Mucosa of stomach (tissue), 1 donor: ENCODE measurements around the gene CYP46A1.

ENCODE experiments used
- H3K27me3 ChIP-seq: one replicate; pipeline ENCODE4 v1.7.0; 2013; ENCODE audit warnings: mild to moderate bottlenecking, low read length; ENCODE audit not compliant: control insufficient read depth, insufficient read depth
- H3K36me3 ChIP-seq: one replicate; pipeline ENCODE4 v1.7.0; 2013; ENCODE audit warnings: low read length; ENCODE audit not compliant: control insufficient read depth, insufficient read depth
- H3K4me1 ChIP-seq: one replicate; pipeline ENCODE4 v1.7.0; 2013; ENCODE audit warnings: mild to moderate bottlenecking, low read length; ENCODE audit not compliant: control insufficient read depth, insufficient read depth
- H3K4me3 ChIP-seq: one replicate; pipeline ENCODE4 v1.7.0; 2013; ENCODE audit warnings: low read length
- H3K9ac ChIP-seq: one replicate; pipeline ENCODE4 v1.7.0; 2013; ENCODE audit warnings: mild to moderate bottlenecking, low read length, moderate library complexity
- H3K9me3 ChIP-seq: one replicate; pipeline ENCODE4 v1.7.0; 2013; ENCODE audit warnings: mild to moderate bottlenecking, low read length, moderate library complexity; ENCODE audit not compliant: control insufficient read depth
- donor health status: Pancreatic carcinoma.

Gene CYP46A1

DNA sequence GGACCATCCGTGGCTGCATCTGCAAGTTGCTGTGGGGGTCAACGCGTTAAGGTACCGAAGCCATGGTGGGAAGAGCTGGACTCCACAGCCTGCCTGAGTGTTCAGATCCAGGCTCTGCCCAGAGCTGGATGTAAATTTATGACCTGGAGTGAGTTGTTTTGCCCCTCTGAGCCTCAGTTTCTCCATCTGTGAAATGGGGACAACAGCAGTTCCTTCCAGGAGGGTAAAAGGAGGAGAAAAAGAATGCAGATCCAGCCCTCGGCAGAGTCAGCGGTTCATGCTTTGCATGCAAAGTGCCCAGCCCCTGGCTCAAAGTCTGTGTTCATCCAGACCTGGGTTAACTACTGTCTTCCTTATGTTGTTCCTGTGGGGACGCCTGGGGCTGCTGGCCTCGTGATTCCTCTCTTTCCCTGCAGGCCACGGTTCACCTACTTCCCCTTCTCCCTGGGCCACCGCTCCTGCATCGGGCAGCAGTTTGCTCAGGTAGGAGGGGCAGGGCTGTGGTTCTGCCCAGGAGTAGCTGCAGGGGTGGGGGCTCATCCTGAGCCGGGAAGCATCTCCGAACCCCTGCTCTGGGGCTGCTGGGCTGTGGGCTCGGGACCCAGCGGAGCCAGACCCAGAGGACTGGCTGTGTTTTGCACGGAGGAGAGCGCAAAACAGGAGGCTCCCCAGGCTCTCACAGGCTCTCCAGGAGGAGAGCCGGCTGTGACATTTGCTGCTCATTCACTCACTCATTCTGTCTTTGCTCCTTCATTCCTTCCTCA lies 41.9 kb downstream of the CYP46A1 start:
- H3K9ac ChIP-seq = no peak overlapping the region
- H3K27me3 ChIP-seq = peaks cover 13% of the 10 kb centered on the region
- H3K36me3 ChIP-seq = no peaks in the 10 kb centered on the region
- no peaks in the 10 kb centered on the region for H3K9me3 ChIP-seq
- no peak overlapping the region for H3K4me3 ChIP-seq
- H3K4me1 ChIP-seq = peaks cover 13% of the 10 kb centered on the region

DNA sequence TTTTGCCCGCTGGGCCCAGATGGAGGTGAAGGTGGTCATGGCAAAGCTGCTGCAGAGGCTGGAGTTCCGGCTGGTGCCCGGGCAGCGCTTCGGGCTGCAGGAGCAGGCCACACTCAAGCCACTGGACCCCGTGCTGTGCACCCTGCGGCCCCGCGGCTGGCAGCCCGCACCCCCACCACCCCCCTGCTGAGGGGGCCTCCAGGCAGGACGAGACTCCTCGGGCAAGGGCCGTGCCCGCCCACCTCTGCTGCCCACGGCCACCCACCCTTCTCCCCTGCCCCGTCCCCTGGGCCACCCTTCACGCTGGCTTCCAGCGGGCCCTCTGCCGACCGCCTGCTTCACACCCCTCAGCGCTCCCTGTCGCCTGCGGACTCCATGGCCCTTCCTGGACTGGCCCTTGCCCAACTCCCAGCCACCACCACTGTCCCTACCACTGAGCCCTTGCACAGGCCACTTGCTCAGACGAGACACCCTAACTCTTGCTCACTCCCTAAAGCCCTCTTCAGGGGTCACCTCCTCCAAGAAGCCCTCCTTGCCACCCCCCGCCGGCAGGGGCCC lies 42.5 kb downstream of the CYP46A1 start:
- Histone ChIP-seq H3K9ac (no peak overlapping the region), H3K9me3 (no peaks in the 10 kb centered on the region), H3K4me3 (no peak overlapping the region), H3K36me3 (no peaks in the 10 kb centered on the region), H3K4me1 (peaks cover 13% of the 10 kb centered on the region), H3K27me3 (peaks cover 19% of the 10 kb centered on the region)

DNA sequence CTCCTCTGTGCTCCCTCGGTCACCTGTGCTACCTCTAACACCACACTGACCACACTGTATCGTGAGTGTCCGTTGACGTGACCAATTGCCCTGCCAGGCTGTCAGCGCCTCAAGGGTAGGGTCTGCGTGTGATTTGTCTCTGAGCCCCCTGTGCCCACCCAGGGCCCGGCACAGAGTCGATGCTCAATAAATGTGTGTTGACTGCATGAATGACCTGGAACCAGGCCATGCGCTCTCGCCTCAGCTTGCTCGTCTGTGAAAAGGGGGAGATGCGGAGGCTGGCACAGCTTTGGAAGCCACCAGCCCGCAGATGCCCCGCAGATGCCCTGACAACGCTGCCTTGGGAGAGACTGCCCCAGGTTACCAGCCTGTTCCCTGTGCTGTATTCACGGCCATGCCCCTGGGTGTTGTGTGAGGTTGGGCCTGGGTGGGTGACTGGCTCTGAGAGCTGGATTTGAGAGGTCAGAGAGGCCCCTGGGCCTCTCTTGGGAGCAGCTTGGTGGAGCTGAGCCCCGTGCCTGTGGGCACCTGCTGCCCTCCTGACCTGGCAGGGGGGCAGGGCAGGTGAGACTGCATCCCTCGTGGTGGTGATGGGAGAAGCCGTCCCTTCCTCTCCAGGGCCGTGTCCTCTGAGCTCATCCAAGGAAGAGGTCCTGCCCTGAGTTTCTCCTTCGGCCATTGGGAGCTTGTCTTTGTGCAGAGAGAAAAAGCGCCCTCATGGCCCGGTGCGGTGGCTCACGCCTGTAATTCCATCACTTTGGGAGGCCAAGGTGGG lies 43.2 kb downstream of the CYP46A1 start:
- Histone ChIP-seq H3K9me3 (no peaks in the 10 kb centered on the region), H3K27me3 (peaks cover 19% of the 10 kb centered on the region), H3K4me3 (no peak overlapping the region), H3K36me3 (no peaks in the 10 kb centered on the region), H3K4me1 (peaks cover 13% of the 10 kb centered on the region), H3K9ac (no peak overlapping the region)

DNA sequence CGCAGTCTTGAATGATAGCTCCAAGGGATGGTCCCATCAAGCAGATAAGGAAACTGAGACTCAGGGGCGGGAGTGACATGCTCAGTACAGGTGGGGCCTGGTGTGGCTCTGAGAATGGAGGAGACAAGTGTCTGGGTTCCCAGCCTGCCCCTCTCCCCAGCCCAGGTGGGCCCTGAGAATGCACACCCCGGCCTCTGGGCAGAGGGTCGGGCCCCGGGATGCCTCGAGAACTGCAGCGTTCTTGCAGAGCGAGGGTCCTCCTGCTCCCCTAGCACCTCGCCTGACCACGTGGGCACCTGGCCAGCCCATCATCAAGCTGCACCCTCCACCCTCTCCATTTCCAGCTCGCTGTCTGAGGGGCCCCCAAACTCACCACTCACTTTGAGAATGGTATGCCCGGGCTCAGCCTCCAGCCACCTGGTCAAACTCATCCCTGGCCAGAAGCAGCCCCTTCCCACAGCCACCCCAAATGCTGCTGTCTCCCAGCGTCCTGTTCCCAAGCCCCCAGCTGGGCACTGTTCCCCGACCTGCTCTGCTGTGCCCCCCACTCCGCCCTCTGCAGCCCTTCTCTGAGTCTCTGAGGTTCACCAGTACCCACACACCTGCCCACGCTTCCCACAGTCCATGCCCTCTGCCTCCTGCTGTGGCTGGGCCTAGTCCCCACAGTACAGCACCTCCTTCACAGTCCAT lies 44.3 kb downstream of the CYP46A1 start:
- Histone ChIP-seq H3K4me3 (no peak overlapping the region), H3K27me3 (peaks cover 19% of the 10 kb centered on the region), H3K9ac (no peak overlapping the region), H3K4me1 (peaks cover 13% of the 10 kb centered on the region), H3K9me3 (no peaks in the 10 kb centered on the region), H3K36me3 (no peaks in the 10 kb centered on the region)

DNA sequence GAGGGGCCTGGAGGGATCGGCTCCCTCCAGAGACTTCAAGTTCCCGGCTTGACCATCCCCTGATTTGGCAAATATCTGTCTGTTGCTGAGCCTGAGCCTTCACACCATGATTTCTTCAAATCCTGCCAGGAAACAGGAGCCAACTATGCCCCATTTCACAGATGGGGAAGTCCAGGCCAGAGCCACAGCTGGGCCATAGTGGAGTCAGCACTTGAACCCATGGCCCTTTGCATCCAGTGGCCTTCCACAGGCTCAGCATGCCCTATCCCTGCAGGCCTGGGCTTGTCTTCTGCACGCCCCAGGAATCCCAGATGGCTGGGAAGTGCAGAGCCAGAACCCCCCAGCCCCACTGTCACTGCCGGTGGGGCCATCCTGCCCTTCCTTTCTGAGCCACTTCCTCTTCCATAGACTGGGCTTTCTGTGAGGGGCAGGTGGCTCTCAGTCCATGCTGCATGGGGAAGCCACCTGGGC lies 44.9 kb downstream of the CYP46A1 start:
- no peak overlapping the region for H3K4me3 ChIP-seq
- H3K9ac ChIP-seq = no peak overlapping the region
- peaks cover 19% of the 10 kb centered on the region for H3K27me3 ChIP-seq
- H3K4me1 ChIP-seq = peaks cover 13% of the 10 kb centered on the region
- no peaks in the 10 kb centered on the region for H3K9me3 ChIP-seq
- H3K36me3 ChIP-seq = no peaks in the 10 kb centered on the region

DNA sequence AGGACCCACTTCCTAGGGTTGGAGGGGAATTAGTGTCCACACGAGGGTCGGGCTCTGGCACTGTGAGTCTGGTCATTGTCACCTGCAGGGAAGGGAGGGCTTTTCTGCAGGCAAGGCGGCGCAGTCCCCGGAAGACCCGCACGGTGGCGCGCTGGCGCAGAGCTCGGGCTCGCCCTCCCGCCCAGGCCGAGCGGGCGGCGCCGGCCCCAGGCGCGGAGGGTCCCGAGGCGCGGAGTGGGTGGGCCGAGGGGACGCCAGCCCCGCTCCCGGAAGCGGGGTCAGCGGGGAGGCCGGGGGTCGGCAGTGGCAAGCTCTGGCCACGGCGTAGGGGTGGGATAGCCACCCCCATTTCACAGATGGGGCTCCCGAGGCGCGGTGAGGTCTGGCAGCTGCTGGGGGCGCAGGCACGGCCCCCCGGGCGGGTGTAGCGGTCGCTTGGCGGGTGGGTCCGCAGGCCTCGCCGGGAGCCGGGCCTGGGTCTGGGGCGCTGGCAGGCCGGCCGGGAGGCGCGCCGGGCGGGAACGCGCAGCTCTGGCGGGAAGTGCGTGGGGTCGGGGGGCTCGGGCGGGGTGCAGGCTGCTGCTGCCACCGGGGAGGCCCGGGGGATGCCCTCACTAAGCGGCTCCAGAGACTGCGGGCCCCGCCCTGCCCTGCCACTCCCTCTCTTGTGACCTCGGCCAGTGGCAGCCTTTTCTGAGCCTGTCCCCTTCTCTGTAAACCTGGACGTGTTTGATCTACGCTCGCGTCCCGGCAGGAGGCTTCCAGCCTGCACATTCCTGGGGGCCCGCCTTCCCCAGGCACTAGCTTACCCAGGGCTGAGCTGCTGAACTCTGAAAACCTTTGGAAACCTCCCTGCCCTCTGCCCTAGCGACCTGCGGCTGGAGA lies 46.1 kb downstream of the CYP46A1 start:
- Histone ChIP-seq H3K36me3 (no peaks in the 10 kb centered on the region), H3K9me3 (no peaks in the 10 kb centered on the region), H3K9ac (peak overlapping the region; percentile 34), H3K4me1 (peaks cover 13% of the 10 kb centered on the region), H3K4me3 (peak overlapping the region; percentile 19), H3K27me3 (peaks cover 26% of the 10 kb centered on the region)

DNA sequence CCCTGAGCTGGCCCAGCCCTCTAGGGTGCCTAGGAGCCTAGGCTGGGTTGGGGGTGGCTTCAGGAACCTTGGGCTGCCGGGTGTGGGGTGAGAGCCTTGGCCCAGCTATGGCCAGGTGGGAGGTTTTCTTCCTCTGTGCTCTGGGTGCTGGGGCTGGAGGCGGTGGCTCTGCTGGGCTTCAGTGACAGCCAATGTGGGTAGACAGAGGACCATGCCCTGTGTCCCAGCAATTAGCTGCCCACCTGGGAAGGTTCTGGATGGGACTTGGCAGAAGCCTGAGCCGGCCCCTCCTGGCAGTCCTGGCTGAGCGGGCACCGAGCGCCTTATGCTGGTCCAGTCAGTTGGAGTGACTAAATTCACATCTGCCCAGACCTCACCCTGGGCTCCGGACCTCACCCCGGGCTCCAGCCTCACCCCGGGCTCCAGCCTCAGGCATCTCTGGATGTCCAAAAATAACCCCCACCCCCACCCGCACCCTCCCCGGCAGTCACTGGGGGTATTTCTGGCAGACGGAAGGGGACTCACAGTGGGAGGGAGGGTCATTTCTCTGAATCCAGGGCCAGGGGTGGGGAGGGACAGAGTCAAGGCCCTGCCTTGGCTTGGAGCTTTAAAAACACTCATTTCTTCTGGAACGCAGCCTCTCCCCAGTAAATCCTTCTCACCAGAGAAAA lies 46.9 kb downstream of the CYP46A1 start:
- Histone ChIP-seq H3K36me3 (no peaks in the 10 kb centered on the region), H3K4me1 (peaks cover 13% of the 10 kb centered on the region), H3K9ac (no peak overlapping the region), H3K27me3 (peaks cover 29% of the 10 kb centered on the region), H3K9me3 (no peaks in the 10 kb centered on the region), H3K4me3 (no peak overlapping the region)

DNA sequence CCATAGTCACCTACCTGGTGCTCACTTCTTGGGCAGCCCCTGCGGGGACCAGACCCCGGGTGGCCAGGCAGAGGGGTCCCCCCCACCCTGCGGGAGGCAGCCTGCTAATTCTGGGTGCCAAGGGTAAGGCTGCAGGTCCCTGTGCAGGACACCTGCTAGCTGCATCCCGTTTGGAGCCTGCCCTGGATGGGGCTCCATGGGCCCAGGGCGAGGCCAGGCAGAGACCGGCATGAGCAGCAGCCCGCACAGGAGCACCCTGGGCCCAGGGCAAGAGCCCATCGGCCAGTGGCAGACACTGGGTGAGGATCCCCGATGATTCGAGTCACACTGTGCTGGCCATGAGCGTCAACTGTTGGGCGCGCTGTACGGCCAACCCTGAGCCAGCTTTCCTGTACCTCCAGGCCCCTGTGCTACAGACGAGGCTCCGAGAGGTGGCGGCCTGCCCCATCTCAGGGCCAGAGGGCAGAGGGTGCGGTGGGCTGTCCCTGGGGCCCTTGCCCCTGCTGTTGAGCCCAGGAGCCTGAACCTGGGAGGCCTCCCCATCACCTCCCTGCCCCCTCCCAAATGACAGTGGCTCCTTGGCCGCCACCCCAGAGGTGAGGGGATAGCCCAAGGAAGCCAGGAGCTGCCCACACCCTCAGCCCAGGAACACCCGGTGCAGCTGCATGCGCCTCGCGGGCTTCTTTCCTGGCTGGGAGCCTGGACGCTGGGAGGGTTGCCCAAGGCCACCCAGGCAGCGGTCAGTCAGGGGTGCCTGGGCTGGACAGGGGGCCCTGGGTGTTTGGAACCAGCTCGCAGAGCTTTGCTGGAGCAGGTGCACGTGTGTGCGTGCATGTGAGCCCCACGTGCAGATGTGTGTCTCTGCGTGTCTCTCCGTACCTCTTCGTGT lies 47.7 kb downstream of the CYP46A1 start:
- H3K9ac ChIP-seq = no peak overlapping the region
- H3K27me3 ChIP-seq = peaks cover 30% of the 10 kb centered on the region
- no peak overlapping the region for H3K4me3 ChIP-seq
- H3K4me1 ChIP-seq = peaks cover 15% of the 10 kb centered on the region
- H3K9me3 ChIP-seq = no peaks in the 10 kb centered on the region
- H3K36me3 ChIP-seq = no peaks in the 10 kb centered on the region

DNA sequence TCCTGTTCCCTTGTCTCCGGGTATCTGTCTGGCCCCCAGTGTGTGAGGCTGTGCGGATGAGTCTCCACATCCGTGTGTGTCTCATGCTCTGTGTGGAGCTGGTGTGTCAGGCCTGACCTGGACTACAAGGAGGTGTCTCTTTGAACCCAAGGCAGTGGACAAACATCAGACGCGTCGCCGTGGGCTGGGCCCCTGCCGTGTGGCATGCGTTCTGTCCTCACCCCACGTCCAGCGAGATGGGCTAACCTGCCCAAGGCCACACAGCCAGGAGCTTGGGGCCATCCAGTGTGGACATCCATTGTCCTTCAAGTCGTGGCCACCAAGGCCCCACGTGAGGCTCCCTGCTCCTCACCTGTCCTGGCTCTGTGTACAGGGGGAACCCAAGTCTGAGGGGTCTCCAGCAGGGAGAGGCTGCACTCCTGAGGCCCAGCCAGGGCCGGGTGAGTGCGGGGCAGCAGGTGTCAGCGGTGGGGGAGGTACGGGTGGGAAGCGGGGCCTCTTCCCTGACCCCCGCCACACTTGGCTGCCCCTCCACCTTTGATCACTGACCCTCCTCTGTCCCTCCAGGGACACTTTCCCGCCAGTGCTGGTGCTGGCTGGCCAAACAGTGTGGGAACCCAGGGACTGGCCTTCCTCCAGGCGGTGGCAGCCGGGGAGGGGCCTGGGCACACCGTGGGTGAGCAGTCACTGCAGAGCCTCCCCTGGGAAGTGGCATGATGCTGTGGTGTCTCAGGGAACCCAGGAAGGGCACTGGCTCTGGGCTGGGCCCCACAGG lies 48.5 kb downstream of the CYP46A1 start:
- Histone ChIP-seq H3K36me3 (no peaks in the 10 kb centered on the region), H3K9me3 (no peaks in the 10 kb centered on the region), H3K27me3 (peaks cover 34% of the 10 kb centered on the region), H3K4me3 (no peak overlapping the region), H3K9ac (no peak overlapping the region), H3K4me1 (peaks cover 23% of the 10 kb centered on the region)

DNA sequence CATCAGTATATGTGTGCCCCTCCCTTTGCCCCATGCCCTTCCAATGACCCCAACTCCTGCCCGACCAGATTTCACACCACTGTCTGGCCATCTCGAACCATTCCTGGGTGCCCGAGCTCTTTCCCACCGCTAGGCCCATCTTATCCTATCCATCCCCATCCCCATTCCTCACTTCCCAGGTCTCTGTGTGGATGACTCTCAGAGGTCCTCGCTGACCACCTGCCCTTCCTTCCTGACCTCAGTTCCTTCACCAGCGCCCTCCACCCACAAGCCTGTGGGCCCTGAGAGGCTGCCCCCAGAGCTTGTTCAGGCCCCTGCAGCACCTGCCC lies 49.1 kb downstream of the CYP46A1 start:
- peaks cover 28% of the 10 kb centered on the region for H3K4me1 ChIP-seq
- H3K9me3 ChIP-seq = no peaks in the 10 kb centered on the region
- no peaks in the 10 kb centered on the region for H3K36me3 ChIP-seq
- no peak overlapping the region for H3K4me3 ChIP-seq
- peaks cover 34% of the 10 kb centered on the region for H3K27me3 ChIP-seq
- no peak overlapping the region for H3K9ac ChIP-seq
